Measurements from ENCODE around the gene C10orf67. TPM values are rescaled to one million over a fixed set of nuclear protein-coding genes. Genes with fewer than 3 reads are reported as not detected.

The C10orf67 gene
- total RNA-seq, 4 donors from 2014 or later = 0.09 TPM; not detected in 3

- no peak for ATAC-seq
- intact Hi-C loops (cut with DNase I; ENCODE audit: low total_unique reads) (no loop called here), in situ Hi-C loops (cut with MboI; ENCODE audit: low sequenced_read_pairs in 4 of 4) (no loop called here)
- DNase-seq = no peak
- Histone ChIP-seq H3K4me3 (no peak overlapping the region), H3K9me3 (no peaks in the 10 kb centered on the region), H3K36me3 (no peaks in the 10 kb centered on the region), H3K4me1 (no peaks in the 10 kb centered on the region), H3K27ac (no peak overlapping the region), H3K27me3 (no peaks in the 10 kb centered on the region)
- TF ChIP-seq POLR2A (IDR thresholded peaks at IDR 0.05) = no peak
- no peak for TF ChIP-seq CTCF (IDR thresholded peaks at IDR 0.05 in 4 of 5, conservative IDR thresholded peaks at IDR 0.05 in 1 of 5)
Observed at GRCh38 chr10:23384364-23384763, 39.8 kb upstream of the C10orf67 start.

- DNase-seq (no peak), ATAC-seq (no peak)
- no peak overlapping the region for H3K4me3 ChIP-seq
- no peaks in the 10 kb centered on the region for H3K27me3 ChIP-seq
- H3K27ac ChIP-seq = no peak overlapping the region
- TF ChIP-seq CTCF (IDR thresholded peaks at IDR 0.05 in 4 of 5, conservative IDR thresholded peaks at IDR 0.05 in 1 of 5) = no peak
- TF ChIP-seq POLR2A (IDR thresholded peaks at IDR 0.05) = no peak
- no peaks in the 10 kb centered on the region for H3K4me1 ChIP-seq
- intact Hi-C loops (cut with DNase I; ENCODE audit: low total_unique reads) = no loop called here
- H3K36me3 ChIP-seq = no peaks in the 10 kb centered on the region
- in situ Hi-C loops (cut with MboI; ENCODE audit: low sequenced_read_pairs in 4 of 4) = no loop called here
- H3K9me3 ChIP-seq = no peaks in the 10 kb centered on the region
Observed at GRCh38 chr10:23383637-23384036, 39.0 kb upstream of the C10orf67 start.

- TF ChIP-seq POLR2A (IDR thresholded peaks at IDR 0.05) = no peak
- no peak for TF ChIP-seq CTCF (IDR thresholded peaks at IDR 0.05 in 4 of 5, conservative IDR thresholded peaks at IDR 0.05 in 1 of 5)
- ATAC-seq (no peak), DNase-seq (no peak)
- intact Hi-C loops (cut with DNase I; ENCODE audit: low total_unique reads) = no loop called here
- Histone ChIP-seq H3K4me1 (no peaks in the 10 kb centered on the region), H3K9me3 (no peaks in the 10 kb centered on the region), H3K27me3 (no peaks in the 10 kb centered on the region), H3K36me3 (no peaks in the 10 kb centered on the region), H3K4me3 (no peak overlapping the region), H3K27ac (no peak overlapping the region)
- in situ Hi-C loops (cut with MboI; ENCODE audit: low sequenced_read_pairs in 4 of 4) = no loop called here
Observed at GRCh38 chr10:23381298-23382040, 36.9 kb upstream of the C10orf67 start.

- no peak for DNase-seq
- H3K9me3 ChIP-seq = no peaks in the 10 kb centered on the region
- in situ Hi-C loops (cut with MboI; ENCODE audit: low sequenced_read_pairs in 4 of 4) = no loop called here
- intact Hi-C loops (cut with DNase I; ENCODE audit: low total_unique reads) = no loop called here
- H3K4me1 ChIP-seq = no peaks in the 10 kb centered on the region
- H3K4me3 ChIP-seq = no peak overlapping the region
- no peak for ATAC-seq
- H3K36me3 ChIP-seq = no peaks in the 10 kb centered on the region
- H3K27me3 ChIP-seq = no peaks in the 10 kb centered on the region
- TF ChIP-seq POLR2A (IDR thresholded peaks at IDR 0.05) (no peak), CTCF (IDR thresholded peaks at IDR 0.05 in 4 of 5, conservative IDR thresholded peaks at IDR 0.05 in 1 of 5) (no peak)
- no peak overlapping the region for H3K27ac ChIP-seq
Observed at GRCh38 chr10:23379686-23380085, 35.1 kb upstream of the C10orf67 start.

GRCh38 chr10:23376229-23376655 is 31.6 kb upstream of the C10orf67 start:
- H3K4me3 ChIP-seq = no peak overlapping the region
- DNase-seq (no peak), ATAC-seq (no peak)
- H3K4me1 ChIP-seq = no peaks in the 10 kb centered on the region
- H3K27ac ChIP-seq = no peak overlapping the region
- no peak for TF ChIP-seq CTCF (IDR thresholded peaks at IDR 0.05 in 4 of 5, conservative IDR thresholded peaks at IDR 0.05 in 1 of 5)
- no peak for TF ChIP-seq POLR2A (IDR thresholded peaks at IDR 0.05)
- no peaks in the 10 kb centered on the region for H3K36me3 ChIP-seq
- H3K27me3 ChIP-seq = no peaks in the 10 kb centered on the region
- in situ Hi-C loops (cut with MboI; ENCODE audit: low sequenced_read_pairs in 4 of 4) (no loop called here), intact Hi-C loops (cut with DNase I; ENCODE audit: low total_unique reads) (no loop called here)
- no peaks in the 10 kb centered on the region for H3K9me3 ChIP-seq
